ENCODE data around the gene TMEM250. TPM values are rescaled to one million over a fixed set of nuclear protein-coding genes. Genes with fewer than 3 reads are reported as not detected.
"Not testable (repeated sequence)": the region's sequence is repeated elsewhere in the genome, so short reads cannot be mapped to it uniquely, and the experiment has no call there.

TMEM250 gene
- total RNA-seq, 1 donor from 2014 or later: 37.4 TPM

DNA sequence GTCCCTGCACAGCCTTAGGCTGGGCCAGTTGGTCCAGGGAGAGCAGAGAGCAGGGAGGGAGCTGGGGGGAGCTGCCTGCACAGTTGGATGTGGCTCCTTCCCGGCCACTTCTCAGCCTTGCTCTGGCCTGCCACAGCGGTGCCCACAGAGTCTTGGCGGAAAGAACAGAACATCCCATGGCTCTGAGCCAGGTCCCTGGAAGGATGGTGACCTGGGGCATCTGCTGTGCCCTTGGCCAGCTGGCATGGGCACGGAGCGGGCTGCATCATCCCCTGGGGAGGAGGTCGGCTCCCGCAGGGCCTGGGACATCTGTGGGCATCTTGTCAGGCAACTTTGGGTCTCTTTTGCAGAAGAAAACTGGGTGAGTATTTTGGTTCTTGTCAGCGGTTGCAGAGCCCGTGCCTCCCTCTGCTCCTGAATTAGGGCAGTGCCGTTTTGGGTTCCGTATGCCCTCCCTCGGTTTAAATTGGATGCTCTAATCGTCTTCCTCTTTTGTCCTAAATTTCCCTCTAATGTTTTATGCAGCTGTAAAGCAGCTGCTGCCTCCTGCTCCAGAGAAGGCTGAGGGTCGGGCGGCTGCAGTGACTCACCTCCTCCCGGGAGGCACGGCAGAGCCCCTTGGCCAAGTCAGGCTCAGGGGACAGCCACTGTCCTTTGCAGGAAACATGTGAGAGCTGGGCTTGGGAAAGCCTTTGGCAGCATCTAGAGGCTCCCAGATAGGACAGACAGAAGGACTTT is 13.1 kb downstream of the TMEM250 start:
- TF ChIP-seq, protein P1, sequence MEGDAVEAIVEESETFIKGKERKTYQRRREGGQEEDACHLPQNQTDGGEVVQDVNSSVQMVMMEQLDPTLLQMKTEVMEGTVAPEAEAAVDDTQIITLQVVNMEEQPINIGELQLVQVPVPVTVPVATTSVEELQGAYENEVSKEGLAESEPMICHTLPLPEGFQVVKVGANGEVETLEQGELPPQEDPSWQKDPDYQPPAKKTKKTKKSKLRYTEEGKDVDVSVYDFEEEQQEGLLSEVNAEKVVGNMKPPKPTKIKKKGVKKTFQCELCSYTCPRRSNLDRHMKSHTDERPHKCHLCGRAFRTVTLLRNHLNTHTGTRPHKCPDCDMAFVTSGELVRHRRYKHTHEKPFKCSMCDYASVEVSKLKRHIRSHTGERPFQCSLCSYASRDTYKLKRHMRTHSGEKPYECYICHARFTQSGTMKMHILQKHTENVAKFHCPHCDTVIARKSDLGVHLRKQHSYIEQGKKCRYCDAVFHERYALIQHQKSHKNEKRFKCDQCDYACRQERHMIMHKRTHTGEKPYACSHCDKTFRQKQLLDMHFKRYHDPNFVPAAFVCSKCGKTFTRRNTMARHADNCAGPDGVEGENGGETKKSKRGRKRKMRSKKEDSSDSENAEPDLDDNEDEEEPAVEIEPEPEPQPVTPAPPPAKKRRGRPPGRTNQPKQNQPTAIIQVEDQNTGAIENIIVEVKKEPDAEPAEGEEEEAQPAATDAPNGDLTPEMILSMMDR (conservative IDR thresholded peaks at IDR 0.05): no peak
- no peak for DNase-seq (ENCODE audit: low read depth, low spot score)
- Mint-ChIP-seq H3K4me3 (no peak overlapping the region), H3K27me3 (ENCODE audit: low read depth) (peaks cover 10% of the 10 kb centered on the region), H3K9me3 (no peaks in the 10 kb centered on the region), H3K4me1 (peaks cover 11% of the 10 kb centered on the region), H3K27ac (ENCODE audit: unreplicated experiment) (no peak overlapping the region), H3K36me3 (ENCODE audit: low read depth) (no peaks in the 10 kb centered on the region)

DNA sequence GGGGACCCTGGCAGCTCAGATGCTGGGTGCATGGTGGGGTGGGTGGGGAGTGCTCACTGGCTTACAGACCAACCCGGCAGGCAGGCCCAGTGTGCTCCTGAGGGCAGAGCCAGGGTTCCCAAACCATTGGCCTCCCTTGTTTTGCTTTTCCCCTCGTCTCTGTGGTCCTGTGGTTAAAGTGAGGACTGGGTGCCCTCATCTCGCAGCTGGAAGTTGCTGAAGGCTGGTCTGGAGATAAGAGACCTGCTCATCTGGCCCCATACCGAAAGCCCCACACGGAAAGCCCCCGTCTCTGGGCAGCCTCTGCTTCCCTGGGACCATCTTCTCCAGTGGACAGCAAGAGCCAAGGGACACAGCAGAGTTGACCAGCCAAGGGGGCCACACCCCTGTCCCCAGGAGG is 13.8 kb downstream of the TMEM250 start:
- Mint-ChIP-seq H3K9me3 (no peaks in the 10 kb centered on the region), H3K4me1 (peaks cover 5% of the 10 kb centered on the region), H3K27ac (ENCODE audit: unreplicated experiment) (no peak overlapping the region), H3K27me3 (ENCODE audit: low read depth) (peaks cover 4% of the 10 kb centered on the region), H3K36me3 (ENCODE audit: low read depth) (no peaks in the 10 kb centered on the region), H3K4me3 (no peak overlapping the region)
- DNase-seq (ENCODE audit: low read depth, low spot score): no peak
- TF ChIP-seq, protein P1 (conservative IDR thresholded peaks at IDR 0.05): no peak

DNA sequence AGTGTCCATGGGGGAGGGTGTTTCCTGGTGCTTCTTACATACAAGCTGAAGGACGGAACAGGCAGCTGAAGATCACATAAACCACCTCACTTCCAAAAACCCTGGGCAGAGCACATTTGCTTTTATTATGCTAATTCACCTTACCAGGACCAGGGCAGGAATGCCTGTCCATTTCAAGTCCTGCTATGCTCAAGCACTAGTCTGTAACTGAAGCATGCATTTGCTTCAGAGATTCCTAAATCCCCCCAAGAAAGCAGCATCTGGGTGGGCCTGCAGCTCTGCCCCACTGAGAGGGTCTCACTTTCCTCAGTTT is 14.2 kb downstream of the TMEM250 start:
- H3K27ac Mint-ChIP-seq (ENCODE audit: unreplicated experiment): no peak overlapping the region
- H3K4me3 Mint-ChIP-seq: no peak overlapping the region
- H3K9me3 Mint-ChIP-seq: no peaks in the 10 kb centered on the region
- TF ChIP-seq, protein P1 (conservative IDR thresholded peaks at IDR 0.05): no peak
- H3K4me1 Mint-ChIP-seq: peaks cover 4% of the 10 kb centered on the region
- no peaks in the 10 kb centered on the region for H3K36me3 Mint-ChIP-seq (ENCODE audit: low read depth)
- H3K27me3 Mint-ChIP-seq (ENCODE audit: low read depth): peaks cover 3% of the 10 kb centered on the region
- no peak for DNase-seq (ENCODE audit: low read depth, low spot score)

DNA sequence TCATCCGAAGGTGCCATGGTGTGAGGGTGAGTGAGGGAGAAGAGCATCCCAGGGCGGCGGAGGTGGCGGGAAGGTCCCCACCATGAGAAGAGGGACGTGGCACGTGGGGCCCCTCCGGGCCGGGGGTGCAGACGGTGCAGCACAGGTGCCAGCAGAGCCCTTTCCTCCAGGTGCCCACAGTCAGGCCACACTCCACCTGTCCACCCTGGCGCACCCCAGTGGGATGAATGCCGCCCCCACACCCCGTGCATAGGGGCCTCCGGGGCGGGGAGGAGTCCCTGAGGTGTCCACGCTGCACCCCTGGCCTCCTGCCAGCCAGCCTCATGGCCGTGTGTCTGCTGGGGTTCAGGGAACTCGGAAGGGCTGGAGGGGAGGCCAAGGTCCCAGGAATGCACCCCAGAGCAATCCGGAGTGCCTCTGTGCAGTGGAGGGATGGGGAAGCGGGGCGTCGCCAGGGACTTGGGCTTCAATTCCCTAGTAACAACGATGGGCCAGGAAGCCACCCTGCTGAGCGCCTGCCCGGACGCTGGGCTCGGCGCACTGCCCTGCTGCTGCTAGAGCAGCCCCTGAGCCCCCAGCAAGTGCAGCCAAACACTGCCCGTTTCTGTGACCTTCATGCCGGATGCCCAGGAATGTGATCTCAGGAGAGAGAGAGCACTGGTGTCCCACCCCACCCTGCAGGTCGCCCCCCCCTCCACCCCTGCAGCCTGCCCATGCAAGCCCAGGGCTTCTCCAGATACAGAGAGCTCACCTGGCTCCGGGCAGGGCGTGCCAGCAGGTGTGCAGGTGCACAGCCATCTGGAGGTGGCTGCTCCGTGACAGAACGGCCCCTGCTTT is 14.8 kb downstream of the TMEM250 start:
- no peaks in the 10 kb centered on the region for H3K36me3 Mint-ChIP-seq (ENCODE audit: low read depth)
- H3K4me3 Mint-ChIP-seq: no peak overlapping the region
- no peak for DNase-seq (ENCODE audit: low read depth, low spot score)
- H3K27me3 Mint-ChIP-seq (ENCODE audit: low read depth): peaks cover 7% of the 10 kb centered on the region
- H3K27ac Mint-ChIP-seq (ENCODE audit: unreplicated experiment): no peak overlapping the region
- no peaks in the 10 kb centered on the region for H3K9me3 Mint-ChIP-seq
- H3K4me1 Mint-ChIP-seq: peaks cover 8% of the 10 kb centered on the region
- TF ChIP-seq, protein P1 (conservative IDR thresholded peaks at IDR 0.05): no peak

DNA sequence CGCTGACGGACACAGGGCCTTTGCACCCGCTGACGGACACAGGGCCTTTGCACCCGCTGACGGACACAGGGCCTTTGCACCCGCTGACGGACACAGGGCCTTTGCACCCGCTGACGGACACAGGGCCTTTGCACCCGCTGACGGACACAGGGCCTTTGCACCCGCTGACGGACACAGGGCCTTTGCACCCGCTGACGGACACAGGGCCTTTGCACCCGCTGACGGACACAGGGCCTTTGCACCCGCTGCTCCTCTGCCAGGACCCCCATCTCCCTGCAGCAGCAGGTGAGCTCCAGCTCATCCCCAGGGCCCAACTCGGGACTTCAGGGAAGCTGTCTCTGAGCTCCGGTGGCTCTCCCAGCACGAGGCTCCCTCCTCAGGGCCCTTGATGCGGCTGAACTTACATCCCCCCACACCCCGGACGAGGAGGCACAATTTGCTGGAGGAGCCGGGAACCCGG is 17.0 kb downstream of the TMEM250 start:
- not testable (repeated sequence) for H3K4me1 Mint-ChIP-seq; H3K27ac Mint-ChIP-seq (ENCODE audit: unreplicated experiment); H3K36me3 Mint-ChIP-seq (ENCODE audit: low read depth); H3K4me3 Mint-ChIP-seq; H3K9me3 Mint-ChIP-seq; DNase-seq (ENCODE audit: low read depth, low spot score)
- peaks cover 17% of the 10 kb centered on the region for H3K27me3 Mint-ChIP-seq (ENCODE audit: low read depth)
